ENCODE data around the gene COLQ.
"Not testable (repeated sequence)": the region's sequence is repeated elsewhere in the genome, so short reads cannot be mapped to it uniquely, and the experiment has no call there.

Gene COLQ

GRCh38 chr3:15538345-15538744 lies 16.8 kb upstream of the COLQ start:
- CTCF ChIA-PET: no interaction called here
- H3K4me3 ChIP-seq (ENCODE audit: low read depth, low read length): no peak overlapping the region
- POLR2A ChIA-PET: no interaction called here
- no peak for DNase-seq (ENCODE audit: low read depth, low spot score)
- TF ChIP-seq CTCF (IDR thresholded peaks at IDR 0.05; ENCODE audit: insufficient read depth, low read length, missing control alignments): no peak

GRCh38 chr3:15536856-15537255 lies 15.3 kb upstream of the COLQ start:
- ChIA-PET CTCF (no interaction called here), POLR2A (no interaction called here)
- H3K4me3 ChIP-seq (ENCODE audit: low read depth, low read length): no peak overlapping the region
- no peak for TF ChIP-seq CTCF (IDR thresholded peaks at IDR 0.05; ENCODE audit: insufficient read depth, low read length, missing control alignments)
- no peak for DNase-seq (ENCODE audit: low read depth, low spot score)

- H3K4me3 ChIP-seq (ENCODE audit: low read depth, low read length): no peak overlapping the region
- TF ChIP-seq CTCF (IDR thresholded peaks at IDR 0.05; ENCODE audit: insufficient read depth, low read length, missing control alignments): no peak
- POLR2A ChIA-PET: no interaction called here
- DNase-seq (ENCODE audit: low read depth, low spot score): no peak
- CTCF ChIA-PET: interaction anchor here (1.6 kb wide), 2 partner anchors 12 to 16 kb away, joined by 4 to 5 read pairs; no protein-coding TSS in a partner anchor
Measured at GRCh38 chr3:15535732-15536131, 14.2 kb upstream of the COLQ start.

- H3K4me3 ChIP-seq (ENCODE audit: low read depth, low read length); POLR2A ChIA-PET; DNase-seq (ENCODE audit: low read depth, low spot score): not testable (repeated sequence)
- CTCF ChIA-PET: interaction anchor here (0.7 to 0.8 kb wide), 2 partner anchors 24 to 127 kb away, joined by 3 to 4 read pairs; no protein-coding TSS in a partner anchor
Measured at GRCh38 chr3:15532614-15533013, 11.1 kb upstream of the COLQ start.

- H3K4me3 ChIP-seq (ENCODE audit: low read depth, low read length): no peak overlapping the region
- POLR2A ChIA-PET: no interaction called here
- no peak for TF ChIP-seq CTCF (IDR thresholded peaks at IDR 0.05; ENCODE audit: insufficient read depth, low read length, missing control alignments)
- CTCF ChIA-PET: no interaction called here
- DNase-seq (ENCODE audit: low read depth, low spot score): no peak
Measured at GRCh38 chr3:15531346-15531745, 9.8 kb upstream of the COLQ start.

GRCh38 chr3:15528854-15529537 lies 7.5 kb upstream of the COLQ start:
- H3K4me3 ChIP-seq (ENCODE audit: low read depth, low read length): no peak overlapping the region
- ChIA-PET CTCF (interaction anchor here (0.8 to 1.8 kb wide), 2 partner anchors 28 to 261 kb away, joined by 3 to 7 read pairs; no protein-coding TSS in a partner anchor), POLR2A (no interaction called here)
- TF ChIP-seq CTCF (IDR thresholded peaks at IDR 0.05; ENCODE audit: insufficient read depth, low read length, missing control alignments): no peak
- no peak for DNase-seq (ENCODE audit: low read depth, low spot score)

GRCh38 chr3:15527031-15527459 lies 5.5 kb upstream of the COLQ start:
- ChIA-PET POLR2A (no interaction called here), CTCF (interaction anchor here (0.5 to 1.8 kb wide), 4 partner anchors 30 to 259 kb away, joined by 4 to 7 read pairs (median 4); no protein-coding TSS in a partner anchor)
- H3K4me3 ChIP-seq (ENCODE audit: low read depth, low read length): no peak overlapping the region
- TF ChIP-seq CTCF (IDR thresholded peaks at IDR 0.05; ENCODE audit: insufficient read depth, low read length, missing control alignments): no peak
- no peak for DNase-seq (ENCODE audit: low read depth, low spot score)
